ENCODE results near the gene ATOSB.
"Not testable (repeated sequence)": the region's sequence is repeated elsewhere in the genome, so short reads cannot be mapped to it uniquely, and the experiment has no call there.

ATOSB gene, protein sequence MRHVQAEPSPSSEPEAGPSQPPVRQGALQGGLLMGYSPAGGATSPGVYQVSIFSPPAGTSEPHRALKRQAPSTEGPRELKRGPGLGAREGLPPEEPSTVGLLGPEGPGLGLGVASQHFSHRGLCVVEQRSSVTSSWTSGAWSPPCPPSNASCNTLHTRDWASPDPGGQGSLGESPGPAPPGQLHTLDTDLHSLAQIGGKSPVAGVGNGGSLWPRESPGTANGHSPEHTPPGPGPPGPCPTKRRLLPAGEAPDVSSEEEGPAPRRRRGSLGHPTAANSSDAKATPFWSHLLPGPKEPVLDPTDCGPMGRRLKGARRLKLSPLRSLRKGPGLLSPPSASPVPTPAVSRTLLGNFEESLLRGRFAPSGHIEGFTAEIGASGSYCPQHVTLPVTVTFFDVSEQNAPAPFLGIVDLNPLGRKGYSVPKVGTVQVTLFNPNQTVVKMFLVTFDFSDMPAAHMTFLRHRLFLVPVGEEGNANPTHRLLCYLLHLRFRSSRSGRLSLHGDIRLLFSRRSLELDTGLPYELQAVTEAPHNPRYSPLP

DNA sequence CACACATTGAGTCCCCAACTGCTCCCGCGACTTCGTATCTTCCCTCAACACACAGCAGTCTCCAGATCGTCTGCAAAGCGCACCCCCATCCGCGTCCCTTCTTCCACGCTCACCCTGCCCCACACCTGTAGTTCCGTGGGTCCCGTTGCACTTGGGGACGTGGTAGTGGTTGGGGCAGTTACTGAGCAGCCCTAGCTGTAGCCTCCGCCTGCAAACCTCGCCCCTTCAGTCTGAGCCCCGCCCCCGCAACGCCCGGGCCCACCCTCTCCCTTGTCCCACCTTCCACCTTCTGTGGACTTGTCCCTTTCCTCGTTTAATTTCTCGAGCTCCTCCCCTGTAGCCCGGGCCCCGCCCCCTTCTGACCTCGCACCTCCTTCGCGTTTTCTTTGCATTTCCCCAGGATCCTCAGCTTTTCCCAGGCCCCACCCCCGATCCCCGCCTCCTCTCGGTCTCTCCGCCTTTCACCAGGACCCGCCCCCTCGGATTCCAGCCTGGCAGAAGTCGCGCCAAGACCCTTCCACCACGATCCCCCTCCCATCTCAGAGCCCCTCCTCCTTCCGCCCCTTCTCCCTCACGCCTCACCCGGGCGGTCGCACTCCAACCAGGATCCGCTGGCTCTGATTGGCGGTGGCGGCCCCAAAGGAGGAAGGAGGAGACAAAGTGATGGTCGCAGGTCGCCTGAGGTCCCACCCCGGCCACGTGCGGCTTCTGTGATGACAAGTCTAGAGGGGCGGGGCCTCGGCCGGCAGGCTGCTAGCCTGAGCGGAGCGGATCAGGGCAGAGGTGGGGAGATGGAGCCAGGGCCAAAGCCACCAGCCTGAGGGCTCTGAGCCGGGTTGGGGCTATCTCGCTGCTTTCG is at the start of gene ATOSB:
Gene ATOSB, minus strand, starts transcription at position 183 of the 859 bp plus-strand sequence. CDS start 7,588 bp downstream, outside the sequence.
- DNase-seq (ENCODE audit: low read depth): peak; percentile 91

DNA sequence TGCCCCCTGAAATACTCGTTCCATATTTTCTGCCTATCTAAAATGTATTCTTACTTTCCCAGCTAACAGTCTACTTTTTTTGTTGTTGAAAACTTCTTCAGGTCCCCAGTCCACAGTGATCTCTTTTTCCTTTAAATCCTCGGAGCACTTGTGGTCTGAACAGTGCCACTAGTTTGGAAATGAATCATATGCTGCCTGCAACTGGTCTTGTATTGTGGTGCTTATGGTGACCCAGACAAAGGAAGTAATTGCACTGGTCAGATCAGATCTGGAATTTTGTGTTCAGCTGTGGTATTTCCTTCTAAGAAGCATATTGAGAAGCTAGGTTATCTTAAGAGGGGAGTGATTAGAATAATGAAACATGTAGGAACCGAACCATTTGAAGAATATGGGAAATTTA is 49.0 kb upstream of the ATOSB start:
- no peak for DNase-seq (ENCODE audit: low read depth)

DNA sequence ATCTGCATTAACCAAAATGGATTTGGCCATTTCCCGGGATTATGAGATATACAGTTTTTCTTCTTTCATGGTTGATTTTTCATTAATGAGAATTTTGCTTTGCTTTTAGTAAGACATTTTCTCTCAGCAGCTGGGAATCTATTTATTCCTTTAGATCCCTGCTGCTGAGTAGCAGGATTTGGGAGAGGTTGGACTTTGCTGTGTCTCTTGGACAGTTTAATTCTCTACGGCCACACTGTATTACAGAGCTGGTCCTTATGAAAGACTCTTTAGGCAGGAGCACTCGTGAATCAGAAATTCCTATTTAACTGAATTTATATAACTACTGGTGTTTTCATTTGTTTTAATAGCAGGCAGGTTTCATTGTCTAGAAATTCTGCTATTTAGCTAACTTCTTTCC is 47.8 kb upstream of the ATOSB start:
- DNase-seq (ENCODE audit: low read depth): no peak

DNA sequence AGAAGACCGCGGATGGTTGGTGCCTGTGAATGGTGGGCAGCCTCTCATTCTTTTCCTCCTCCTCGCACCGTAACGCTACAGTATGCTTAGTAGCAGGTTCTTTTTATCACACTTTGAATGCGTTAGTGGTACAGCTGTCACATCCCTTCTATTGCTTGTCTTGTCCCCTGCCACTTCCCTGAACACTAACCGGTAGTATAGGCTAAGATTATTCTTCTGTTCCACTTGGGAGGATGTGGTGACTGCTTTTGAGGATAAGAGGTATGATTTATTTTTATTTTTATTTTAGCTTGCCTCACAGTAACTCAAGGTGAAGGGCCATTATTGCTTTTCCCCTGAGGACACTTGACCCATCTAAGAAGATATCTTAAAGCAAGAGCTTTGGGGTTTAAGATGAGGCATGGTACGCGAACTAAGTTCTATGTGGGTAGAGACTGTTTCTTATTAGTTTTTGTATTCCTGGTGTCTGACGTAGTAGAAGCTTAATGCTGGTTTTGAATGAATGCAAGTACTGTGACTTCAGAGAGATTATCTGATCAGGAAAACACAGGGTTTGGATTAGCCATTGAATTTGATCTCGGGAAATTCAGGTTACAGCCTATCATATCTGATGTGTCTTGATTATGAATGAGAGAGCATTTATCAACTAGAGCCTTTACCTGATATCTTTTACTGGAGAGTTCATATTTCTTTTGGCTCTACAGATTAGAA is 47.1 kb upstream of the ATOSB start:
- no peak for DNase-seq (ENCODE audit: low read depth)

DNA sequence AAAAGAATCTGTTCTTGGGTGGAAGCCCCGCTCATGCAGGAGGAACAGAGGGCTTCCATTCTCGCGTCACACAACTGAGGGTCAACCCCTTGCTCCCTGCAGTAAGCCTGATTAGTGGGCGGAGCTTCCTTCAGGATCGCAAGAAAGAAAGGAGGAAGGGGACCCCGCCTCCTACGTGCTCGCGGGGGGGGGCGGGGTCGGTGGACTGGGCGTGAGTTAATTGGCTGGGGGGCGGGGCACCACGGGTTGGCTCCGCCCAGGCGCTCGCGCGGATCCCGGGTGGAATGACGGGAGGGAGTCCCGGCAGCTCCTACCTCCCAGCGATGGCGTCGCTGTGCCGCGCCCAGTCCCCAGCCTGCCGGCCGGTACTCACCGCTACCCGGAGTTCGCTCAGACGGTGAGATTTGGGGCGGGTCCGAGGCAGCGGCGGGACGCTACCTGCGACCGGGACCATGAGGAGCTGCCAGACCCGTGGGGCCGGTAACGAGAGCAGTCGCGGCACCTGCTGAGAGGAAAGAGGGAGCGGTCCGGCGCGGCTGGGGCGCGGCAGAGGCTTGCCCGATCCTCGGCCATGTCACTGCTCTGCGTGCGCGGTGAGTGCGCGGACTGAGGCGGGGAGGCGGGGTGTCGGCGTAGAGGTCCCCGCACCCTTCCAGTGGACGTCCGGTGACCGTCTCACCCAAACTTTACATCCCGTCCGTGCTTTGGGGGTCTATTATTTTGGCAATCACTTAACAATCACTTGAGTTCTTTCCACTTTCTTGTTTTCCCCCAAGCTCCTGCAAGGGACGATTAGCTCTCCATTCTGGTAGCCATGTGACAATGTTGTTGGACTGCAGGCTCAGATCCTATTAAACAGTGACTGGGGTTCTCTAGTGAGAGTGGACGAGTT is 46.3 kb upstream of the ATOSB start, which contains the start of gene UNC13B:
Gene UNC13B, plus strand, starts transcription at position 297 of the 892 bp plus-strand sequence. Its CDS starts 275 bp downstream, at position 572.
- peak; percentile 52 for DNase-seq (ENCODE audit: low read depth)

DNA sequence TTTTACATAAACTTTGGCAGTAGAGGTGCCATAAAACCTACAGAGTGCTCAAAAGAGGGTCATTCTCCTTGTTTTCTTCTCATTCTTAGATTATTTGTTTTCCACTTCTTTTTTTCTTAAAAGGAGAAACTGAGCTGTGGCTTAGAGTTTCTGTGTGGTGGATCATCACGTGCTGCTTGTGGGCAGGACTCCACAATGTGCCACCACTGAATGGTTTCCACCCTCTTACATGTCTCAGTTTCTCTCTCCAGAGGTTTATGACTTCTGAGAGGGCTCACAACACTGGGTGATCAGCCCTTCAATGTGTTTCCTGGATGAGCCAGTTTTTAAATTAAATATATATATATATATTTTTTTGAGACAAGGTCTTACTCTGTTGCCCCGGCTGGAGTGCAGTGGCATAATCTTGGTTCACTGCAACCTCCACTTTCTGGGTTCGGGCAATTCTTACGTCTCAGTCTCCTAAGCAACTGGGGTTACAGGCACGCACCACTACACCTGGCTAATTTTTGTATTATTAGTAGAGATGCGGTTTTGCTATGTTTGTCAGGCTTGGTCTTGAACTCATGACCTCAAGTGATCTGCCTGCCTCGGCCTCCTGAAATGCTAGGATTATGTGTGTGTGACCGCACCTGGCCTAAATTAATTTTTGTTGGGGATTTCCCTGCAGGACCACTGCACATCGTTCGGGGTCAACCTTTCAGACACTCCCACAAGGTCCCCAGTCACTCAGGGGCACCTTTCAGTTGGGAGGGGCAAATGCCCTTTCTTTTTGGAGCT is 43.0 kb upstream of the ATOSB start:
- DNase-seq (ENCODE audit: low read depth): no peak

DNA sequence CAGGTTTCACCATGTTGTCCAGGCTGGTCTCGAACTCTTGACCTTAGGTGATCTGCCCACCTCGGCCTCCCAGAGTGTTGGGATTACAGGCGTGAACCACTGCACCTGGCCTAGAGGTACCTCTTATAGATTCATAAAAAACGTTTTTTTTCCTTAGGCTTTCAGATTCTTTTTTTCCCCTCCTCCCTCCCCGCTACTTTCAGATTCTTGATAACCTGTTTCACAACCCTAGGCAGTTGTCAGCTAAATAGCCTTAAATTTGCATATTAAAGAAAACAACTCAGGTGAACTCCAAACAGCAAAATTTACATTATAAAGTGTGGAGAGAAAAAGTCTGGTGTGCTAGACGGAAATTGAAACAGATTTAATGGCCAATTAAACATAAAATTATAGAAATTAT is 42.2 kb upstream of the ATOSB start:
- not testable (repeated sequence) for DNase-seq (ENCODE audit: low read depth)

DNA sequence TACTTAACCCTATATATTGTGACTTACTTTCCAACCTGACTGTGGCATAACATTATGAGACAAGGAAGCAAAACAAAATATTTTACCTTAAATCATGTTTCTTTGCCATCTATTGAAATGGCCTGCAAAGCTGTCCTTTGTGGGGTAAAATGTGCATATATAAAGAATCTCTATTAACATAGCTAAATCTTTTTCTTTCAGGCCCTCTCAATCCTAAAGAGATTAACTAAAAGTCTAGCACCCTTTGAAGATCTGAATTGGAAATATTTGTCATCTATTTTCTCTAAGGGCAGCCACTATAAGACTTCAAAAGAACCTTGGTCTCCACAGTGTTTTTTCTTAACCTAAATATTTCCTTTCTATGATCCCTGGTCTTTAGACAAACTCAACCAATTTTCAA is 41.1 kb upstream of the ATOSB start:
- no peak for DNase-seq (ENCODE audit: low read depth)

DNA sequence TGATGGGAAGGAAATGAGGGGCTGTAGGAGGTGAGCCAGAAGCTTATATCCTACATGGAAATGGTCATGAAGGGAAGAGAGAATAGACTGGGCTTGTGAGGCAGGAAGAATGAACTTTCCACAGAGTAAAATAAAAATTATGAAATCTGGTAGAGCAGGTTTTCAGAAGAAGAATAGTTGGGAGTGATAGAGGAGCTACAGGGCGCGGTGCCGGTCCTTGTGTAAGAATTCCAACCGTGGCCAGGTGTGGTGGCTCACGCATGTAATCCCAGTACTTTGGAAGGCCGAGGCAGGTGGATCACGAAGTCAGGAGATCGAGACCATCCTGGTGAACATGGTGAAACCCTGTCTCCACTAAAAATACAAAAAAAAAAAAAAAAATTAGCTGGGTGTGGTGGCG is 37.3 kb upstream of the ATOSB start:
- DNase-seq (ENCODE audit: low read depth): no peak

DNA sequence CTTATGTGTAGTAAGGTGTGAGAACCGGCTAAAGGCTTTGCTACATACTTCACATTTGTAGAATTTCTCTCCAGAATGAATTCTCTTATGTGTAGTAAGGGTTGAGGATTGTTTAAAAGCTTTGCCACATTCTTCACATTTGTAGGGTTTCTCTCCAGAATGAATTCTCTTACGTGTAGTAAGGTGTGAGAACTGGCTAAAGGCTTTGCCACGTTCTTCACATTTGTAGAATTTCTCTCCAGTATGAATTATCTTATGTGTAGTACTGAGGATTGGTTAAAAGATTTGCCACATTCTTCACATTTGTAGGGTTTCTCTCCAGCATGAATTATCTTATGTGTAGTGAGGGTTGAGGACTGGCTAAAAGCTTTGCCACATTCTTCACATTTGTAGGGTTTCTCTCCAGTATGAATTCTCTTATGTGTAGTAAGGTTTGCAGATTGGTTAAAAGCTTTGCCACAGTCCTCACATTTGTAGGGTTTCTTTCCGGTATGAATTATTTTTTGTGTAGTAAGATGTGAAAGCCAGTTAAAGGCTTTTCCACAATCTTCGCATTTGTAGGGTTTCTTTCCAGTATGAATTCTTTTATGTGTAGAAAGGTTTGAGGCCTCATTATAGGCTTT is 32.4 kb upstream of the ATOSB start:
- not testable (repeated sequence) for DNase-seq (ENCODE audit: low read depth)

DNA sequence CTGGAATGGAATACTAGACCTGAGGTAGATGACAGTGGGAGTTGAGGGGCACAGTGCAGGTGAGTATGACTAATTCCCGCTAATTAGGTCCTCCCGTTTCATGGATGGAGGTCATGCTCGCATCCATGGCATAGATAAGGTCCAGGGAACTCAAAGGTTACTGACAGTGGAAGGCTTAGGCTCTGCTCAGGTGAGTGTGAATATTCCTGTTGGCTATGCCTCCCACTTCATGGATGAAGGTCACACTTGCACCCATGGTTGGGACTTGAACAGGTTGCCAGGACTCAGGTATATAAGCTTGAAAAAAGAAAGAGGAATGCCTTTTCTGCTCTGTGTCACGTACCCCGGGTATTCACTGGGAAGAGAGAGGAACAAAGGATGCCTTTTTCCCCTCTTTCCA is 26.4 kb upstream of the ATOSB start:
- DNase-seq (ENCODE audit: low read depth): no peak

DNA sequence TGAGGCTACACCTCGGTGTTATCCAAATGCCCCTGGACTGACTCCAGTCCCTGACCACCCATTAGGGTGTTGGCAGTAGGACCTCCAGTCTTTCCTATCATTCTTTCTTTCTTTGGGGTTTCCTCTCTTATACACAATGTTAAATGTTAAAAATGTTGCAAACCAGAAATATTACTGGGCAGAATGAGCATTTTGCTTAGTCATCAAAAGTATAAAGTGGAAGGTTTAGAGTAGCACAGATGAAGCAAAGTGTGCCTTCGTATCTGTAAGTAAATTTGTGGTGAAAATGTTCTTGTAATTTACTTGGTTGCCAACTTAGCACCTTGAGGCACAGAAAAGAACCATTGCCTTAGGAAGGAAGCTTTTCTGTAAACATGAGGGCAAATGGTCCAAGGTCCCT is 24.4 kb upstream of the ATOSB start:
- no peak for DNase-seq (ENCODE audit: low read depth)

DNA sequence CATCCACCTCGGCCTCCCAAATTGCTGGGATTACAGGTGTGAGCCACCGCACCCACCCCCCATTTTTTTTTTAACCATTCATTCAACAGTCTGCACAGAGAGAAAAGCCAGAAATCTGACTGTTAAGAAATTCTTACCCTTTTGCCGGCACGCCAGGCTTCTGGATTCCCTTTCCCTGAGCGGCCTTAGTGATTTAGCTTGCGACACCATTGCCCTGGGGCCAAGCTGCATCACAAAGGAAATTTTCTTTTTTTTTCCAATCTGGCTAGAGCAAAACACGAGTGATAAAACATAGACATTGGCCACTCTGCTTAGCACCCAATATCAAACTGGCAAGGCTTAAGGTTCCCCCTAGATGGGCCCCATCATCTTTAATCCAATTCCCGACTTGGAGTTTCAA is 21.2 kb upstream of the ATOSB start:
- DNase-seq (ENCODE audit: low read depth): no peak

DNA sequence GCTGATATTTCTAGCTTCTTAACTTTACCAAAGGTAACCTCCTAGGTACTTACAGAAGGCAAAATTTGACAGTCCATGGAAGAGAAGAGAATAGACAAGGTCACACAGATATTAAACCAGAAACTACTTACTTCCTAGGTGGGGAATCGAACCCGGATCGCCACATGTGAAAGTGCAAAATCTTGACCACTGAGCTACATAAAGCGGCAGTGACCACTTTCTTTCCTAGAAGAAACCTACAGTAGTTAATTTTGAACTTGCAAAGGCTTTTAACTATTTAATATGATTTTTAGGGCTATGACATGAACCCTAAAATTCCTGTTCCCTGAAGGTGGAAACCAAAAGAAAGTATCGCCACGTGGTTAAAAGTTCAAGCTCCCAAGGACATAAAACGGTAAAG is 20.3 kb upstream of the ATOSB start:
- no peak for DNase-seq (ENCODE audit: low read depth)

DNA sequence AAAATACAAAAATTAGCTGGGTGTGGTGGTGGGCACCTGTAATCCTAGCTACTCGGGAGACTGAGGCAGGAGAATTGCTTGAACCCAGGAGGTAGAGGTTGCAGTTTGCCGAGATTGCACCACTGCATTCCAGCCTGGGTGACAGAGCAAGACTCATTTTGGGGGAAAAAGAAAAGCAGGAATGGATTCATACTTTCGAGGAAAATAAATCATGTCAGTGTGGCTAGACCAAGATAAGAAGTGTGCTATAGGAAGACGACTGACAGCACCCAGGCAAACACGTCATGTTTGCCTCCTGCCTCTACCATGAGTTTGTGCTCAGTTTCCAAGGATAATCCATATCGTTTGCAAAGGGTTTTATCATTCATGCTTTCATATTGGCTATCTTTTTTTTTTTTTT is 19.3 kb upstream of the ATOSB start:
- no peak for DNase-seq (ENCODE audit: low read depth)

DNA sequence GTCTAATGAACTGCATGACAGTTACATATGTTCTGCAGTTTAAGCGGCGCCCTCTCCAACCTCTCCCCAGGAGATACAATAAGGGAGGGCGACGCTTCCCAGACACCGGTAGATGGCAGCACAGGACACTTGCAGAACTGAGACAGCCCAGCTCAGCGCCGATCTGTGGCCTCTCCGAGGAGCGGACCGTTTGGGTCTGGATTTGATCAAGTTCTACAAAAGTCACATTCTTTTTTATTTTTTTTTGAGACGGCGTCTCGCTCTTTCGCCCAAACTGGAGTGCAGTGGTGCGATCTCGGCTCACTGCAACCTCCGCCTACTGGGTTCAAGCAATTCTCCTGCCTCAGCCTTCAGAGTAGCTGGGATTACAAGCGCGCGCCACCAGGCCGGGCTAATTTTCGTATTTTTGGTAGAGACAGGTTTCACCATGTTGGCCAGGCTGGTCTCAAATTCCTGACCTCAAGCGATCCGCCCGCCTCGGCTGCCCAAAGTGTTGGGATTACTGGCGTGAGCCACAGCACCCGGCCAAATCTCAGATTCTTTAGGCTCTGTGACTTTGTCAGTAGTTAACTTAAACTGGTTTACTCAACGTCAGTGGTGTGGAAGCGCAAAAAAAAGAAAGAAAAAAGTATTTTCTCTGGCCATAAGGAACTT is 1.4 kb upstream of the ATOSB start:
- peak; percentile 74 for DNase-seq (ENCODE audit: low read depth)

DNA sequence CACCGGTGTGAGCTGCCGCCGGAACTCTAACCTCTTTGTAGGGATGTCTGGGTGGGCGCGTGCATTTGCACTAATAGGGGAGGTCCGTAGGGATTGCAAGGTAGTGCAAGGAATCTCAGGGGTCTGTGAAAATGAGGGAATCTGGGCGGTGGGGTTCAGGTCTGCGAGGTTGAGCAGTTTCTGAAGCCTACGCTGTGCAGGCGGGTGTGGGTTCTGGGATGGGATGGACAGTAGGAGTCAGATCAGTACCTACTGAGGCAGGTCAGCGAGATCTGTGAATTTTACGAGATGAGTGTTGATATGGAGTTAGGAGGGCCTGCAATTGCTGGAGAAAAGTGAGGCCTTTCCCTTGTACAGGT is 856 bp upstream of the ATOSB start:
- DNase-seq (ENCODE audit: low read depth): no peak

DNA sequence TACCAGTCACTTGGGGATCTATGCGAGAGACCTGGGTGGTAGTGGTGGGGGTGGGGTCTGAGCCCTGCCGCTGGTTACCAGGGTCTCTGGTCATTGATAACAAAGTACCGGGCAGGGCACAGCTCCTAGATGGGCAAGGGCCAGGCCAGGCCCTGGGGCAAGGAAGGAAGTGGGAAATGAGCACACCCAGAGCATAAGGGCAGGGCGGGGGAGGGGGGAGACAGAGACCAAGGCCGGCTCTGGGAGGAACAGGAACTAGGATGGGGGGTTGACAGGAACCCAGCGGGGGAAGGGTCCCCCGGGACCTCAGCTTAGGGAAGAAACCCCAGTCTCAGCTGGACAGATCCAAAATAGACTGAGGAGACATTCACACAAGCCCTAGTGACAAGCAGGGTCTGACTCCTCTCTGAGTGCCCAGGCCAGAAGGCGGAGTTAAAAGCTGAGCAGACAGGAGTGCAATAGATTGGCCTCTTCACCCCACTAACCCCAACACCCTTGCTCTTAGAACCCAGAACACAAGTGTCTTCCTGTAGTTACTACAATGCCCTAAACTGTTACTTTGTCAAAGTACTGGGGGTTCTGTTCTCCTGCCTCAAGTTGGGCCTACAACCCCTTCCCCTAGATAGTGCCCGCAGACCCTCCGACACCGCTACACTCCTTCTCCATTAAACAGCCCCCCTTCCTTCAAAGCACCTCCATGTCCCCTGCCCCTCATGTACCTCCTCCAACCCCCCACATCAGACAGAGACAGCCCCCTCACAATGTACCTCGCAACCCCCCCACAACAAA is 628 bp downstream of the ATOSB start:
- DNase-seq (ENCODE audit: low read depth): no peak

All from stimulated activated CD8-positive, alpha-beta memory T cell treated with anti-CD3 and anti-CD28 coated beads, Interleukin-4, amount 100 ng/mL, for 24 hours (primary cell).